ENCODE data around the gene SYNGR2.

SYNGR2 gene

DNA sequence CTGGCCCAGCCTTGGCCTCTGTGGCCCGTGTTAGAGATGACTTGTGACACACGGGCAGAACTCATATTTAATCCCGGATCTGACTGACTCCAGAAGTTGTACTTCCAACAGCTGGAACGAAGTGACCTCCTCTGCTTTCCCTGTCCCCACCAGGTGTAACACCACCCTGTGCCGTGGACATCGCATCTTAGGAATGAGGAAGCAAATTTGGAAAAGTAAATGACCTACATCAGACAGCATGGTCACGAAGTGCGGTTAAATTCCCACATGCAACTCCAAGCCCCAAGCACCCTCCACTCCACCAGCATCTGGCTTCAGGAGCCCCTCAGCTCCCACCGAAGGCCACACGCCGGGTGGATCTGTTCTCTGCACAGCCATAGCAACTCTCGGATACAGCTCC lies 15.5 kb downstream of the SYNGR2 start:
- no peak for TF ChIP-seq CTCF (conservative IDR thresholded peaks at IDR 0.05; ENCODE audit: low read depth, low read length)
- DNase-seq (ENCODE audit: low read depth) = no peak
- H3K4me3 ChIP-seq (ENCODE audit: low read depth, low read length) = no peak overlapping the region

DNA sequence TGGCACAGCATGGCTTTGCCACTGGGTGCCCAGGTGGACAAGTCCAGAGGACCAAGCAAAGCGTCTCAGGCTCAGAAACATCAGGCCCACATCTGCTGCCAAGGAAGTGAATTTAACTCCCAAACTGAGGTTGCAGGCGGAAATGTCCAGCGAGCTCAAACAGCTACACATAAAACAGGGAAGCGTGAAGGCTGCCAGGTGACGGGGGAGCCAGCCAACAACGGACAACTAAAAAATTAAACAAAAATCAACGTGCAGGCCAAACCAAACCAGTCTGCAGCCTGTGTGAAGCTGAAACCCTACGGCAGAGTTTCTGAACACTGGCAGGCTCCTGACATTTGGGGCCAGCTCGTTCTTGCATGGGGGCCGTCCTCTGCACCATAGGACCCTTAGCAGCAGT lies 16.0 kb downstream of the SYNGR2 start:
- TF ChIP-seq CTCF (conservative IDR thresholded peaks at IDR 0.05; ENCODE audit: low read depth, low read length) = no peak
- H3K4me3 ChIP-seq (ENCODE audit: low read depth, low read length) = no peak overlapping the region
- DNase-seq (ENCODE audit: low read depth) = no peak

- TF ChIP-seq CTCF (conservative IDR thresholded peaks at IDR 0.05; ENCODE audit: low read depth, low read length) = no peak
Measured at GRCh38 chr17:78184868-78185267, 16.5 kb downstream of the SYNGR2 start.

DNA sequence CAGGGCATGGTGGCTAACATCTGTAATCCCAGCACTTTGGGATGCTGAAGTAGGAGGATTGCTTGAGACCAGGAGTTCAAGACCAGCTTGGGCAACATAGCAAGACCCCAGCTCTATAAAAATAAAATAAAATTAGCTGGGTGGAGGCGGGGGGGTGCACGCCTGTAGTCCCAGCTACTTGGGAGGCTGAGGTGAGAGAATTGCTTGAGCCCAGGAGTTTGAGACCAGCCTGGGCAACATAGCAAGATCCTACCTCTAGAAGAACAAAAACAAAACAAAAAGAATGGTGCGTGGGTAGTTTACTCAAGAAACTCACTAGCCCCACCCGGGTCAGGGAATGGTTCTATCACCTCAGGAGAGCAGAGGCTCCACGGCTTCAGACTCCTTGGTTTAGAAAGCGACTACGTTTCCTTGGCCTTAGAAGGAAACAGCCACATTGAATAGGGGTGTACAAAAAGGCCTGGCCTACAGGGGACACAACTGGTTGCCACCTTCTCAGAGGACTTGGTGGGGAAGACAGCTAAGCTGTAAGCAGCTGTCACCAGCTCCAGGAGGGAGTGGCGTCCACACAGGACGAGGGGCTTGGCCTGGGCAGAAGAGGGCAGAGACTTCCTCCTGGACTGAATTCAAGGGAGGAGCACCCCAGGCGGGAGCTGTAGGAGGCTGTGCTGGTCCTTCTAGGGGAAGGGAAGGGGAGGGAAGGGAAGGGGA lies 17.8 kb downstream of the SYNGR2 start:
- H3K4me3 ChIP-seq (ENCODE audit: low read depth, low read length) = peak overlapping the region; percentile 73
- no peak for DNase-seq (ENCODE audit: low read depth)
- TF ChIP-seq CTCF (conservative IDR thresholded peaks at IDR 0.05; ENCODE audit: low read depth, low read length) = no peak

More at GRCh38 chr17:78184868-78185267, 16.5 kb downstream of the SYNGR2 start:
- DNase-seq (ENCODE audit: low read depth) = no peak
- no peak overlapping the region for H3K4me3 ChIP-seq (ENCODE audit: low read depth, low read length)

DNA sequence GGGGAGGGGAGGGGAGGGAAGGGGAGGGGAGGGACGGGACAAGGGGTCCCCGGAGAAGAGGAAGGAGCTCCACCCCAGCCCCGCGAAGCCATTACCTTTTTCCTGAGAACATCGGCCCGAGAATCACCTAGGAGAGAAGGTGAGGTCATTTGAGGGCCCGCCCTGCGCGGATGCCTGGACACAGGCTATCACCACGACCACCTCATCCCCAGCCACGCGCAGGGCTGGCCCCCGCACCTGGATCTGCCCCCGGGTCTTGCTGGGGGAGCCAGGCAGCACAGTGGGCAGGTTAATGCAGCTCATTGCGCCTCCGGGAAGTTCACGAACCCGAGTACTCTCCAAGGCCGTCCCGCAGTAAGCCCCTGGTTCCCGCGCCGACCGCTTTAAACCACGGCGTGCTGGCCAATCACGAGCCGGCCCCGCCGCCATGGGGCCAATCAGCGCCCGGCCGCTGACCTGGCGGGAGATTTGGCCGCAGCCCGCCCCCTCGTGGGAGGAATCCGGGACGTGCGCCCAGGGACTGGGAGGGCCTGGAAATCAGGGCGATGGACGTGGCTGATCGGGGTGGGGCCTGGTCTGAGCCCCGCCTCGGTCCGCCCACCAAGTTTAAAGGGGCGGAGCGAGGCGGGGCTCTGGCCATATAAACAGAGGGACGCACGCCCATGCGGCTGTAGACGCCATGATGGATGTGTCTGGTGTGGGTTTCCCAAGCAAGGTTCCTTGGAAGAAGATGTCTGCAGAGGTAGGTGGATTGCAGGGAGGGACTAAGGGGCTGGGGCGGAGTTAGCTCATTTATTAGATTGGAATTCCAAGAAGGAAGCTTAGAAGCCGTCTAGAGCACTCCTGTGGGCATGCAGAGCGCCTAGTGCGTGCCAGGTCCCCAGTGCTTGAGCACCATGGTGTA lies 18.6 kb downstream of the SYNGR2 start, which contains the start of the genes AFMID and TK1:
Gene AFMID, plus strand, starts transcription at position 671 of the 904 bp plus-strand sequence. Its CDS starts 9 bp downstream, at position 680.
Gene TK1, minus strand, starts transcription at position 361 of the 904 bp plus-strand sequence. Its CDS starts 58 bp downstream, at position 303.
- peak; percentile 73 for TF ChIP-seq CTCF (conservative IDR thresholded peaks at IDR 0.05; ENCODE audit: low read depth, low read length)
- peak; percentile 98 for DNase-seq (ENCODE audit: low read depth)
- peak within 1 kb of the TSS; percentile 73 for H3K4me3 ChIP-seq (ENCODE audit: low read depth, low read length)

- no peak for DNase-seq (ENCODE audit: low read depth)
- TF ChIP-seq CTCF (conservative IDR thresholded peaks at IDR 0.05; ENCODE audit: low read depth, low read length) = no peak
- no peak overlapping the region for H3K4me3 ChIP-seq (ENCODE audit: low read depth, low read length)
Measured at GRCh38 chr17:78196716-78197115, 28.3 kb downstream of the SYNGR2 start.

Measured in choroid plexus epithelial cell (primary cell).